Brain microvascular endothelial cell (primary cell): ENCODE results near the gene CFL2.

Experiments used
- DNase-seq: peaks from one replicate; pipeline ENCODE4 v3.0.0-alpha.2; 2020
- H3K27ac ChIP-seq: fragments of 250-450 bp; sonication (Bioruptor Pico); 2 replicates; pipeline ENCODE4 v1.5.1; 2020; ENCODE audit warnings: mild to moderate bottlenecking, moderate library complexity
- H3K27me3 ChIP-seq: fragments of 250-450 bp; sonication (Bioruptor Pico); replicated peaks from 2 replicates; pipeline ENCODE4 v1.5.1; 2020; ENCODE audit warnings: mild to moderate bottlenecking
- H3K36me3 ChIP-seq: fragments of 250-450 bp; sonication (Bioruptor Pico); replicated peaks from 2 replicates; pipeline ENCODE4 v1.5.1; 2020; ENCODE audit warnings: mild to moderate bottlenecking
- H3K4me3 ChIP-seq: 2 replicates; pipeline ENCODE4 v1.5.1; 2011; ENCODE audit warnings: low read depth, mild to moderate bottlenecking, control low read depth, low read length, moderate library complexity
- in situ Hi-C: cut with HindIII; loops from 2 replicates; pipeline ENCODE4 v1.10.0; 2017; ENCODE audit warnings: low sequenced_read_pairs, low pct_ligation_motif_present
- TF ChIP-seq, protein P1 (sequence below): IDR thresholded peaks from 2 replicates; pipeline ENCODE4 v1.5.1; 2011; ENCODE audit warnings: low read depth, mild to moderate bottlenecking, moderate library complexity, low read length, control low read depth, inconsistent platforms; ENCODE audit errors: missing control alignments

Gene CFL2

DNA sequence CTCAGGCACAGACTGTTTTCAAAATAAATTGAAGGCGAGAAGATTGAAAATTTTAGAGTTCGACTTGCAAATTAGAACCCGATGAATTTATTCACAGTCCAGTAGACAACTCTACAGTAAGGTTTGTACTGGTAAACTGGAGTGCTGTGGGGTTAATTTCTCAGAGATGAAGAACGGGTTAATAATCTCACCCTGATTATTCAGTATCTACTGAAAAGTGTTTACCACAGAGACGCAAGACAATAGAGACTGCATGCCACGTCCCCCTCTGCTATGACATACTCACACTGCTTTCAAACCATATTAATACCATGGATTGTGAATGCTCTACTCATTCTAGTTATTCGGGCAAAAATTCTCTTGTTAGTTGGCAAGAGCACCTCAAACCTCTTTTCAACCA, 36.1 kb downstream of the CFL2 start:
- TF ChIP-seq, protein P1, sequence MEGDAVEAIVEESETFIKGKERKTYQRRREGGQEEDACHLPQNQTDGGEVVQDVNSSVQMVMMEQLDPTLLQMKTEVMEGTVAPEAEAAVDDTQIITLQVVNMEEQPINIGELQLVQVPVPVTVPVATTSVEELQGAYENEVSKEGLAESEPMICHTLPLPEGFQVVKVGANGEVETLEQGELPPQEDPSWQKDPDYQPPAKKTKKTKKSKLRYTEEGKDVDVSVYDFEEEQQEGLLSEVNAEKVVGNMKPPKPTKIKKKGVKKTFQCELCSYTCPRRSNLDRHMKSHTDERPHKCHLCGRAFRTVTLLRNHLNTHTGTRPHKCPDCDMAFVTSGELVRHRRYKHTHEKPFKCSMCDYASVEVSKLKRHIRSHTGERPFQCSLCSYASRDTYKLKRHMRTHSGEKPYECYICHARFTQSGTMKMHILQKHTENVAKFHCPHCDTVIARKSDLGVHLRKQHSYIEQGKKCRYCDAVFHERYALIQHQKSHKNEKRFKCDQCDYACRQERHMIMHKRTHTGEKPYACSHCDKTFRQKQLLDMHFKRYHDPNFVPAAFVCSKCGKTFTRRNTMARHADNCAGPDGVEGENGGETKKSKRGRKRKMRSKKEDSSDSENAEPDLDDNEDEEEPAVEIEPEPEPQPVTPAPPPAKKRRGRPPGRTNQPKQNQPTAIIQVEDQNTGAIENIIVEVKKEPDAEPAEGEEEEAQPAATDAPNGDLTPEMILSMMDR: no peak

DNA sequence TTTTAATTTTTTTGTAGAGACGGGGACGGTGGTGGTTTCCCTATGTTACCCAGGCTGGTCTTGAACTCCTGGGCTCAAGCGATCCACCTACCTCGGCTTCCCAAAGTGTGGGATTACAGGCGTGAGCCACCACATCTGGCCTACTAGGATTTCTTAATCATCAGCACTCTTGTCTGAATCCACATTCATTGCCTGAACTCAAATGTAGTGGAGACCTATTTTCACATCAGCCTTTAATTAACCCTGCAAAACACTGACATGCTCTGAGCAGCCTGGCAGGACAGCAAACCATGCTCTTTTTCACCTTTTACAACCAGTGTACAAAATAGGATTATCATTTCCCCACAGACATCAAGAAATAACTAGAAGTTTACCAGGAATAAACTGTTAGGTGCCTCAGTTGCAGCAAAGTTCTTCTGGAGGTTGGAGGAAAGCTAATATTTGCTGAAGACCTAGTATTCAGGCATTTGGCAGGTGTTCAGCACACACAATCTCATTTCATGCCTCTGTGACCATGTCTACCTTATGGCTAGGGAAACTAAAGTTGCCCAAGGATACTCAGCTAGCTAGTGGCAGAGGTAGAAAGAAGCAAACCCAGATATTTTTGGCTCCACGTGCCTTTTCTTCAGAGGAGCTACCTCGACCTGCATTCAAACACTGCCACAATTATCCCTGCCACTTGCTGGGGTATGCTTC, 37.7 kb downstream of the CFL2 start:
- Histone ChIP-seq H3K4me3 (no peak overlapping the region), H3K27me3 (no peaks in the 10 kb centered on the region), H3K27ac (no peak overlapping the region), H3K36me3 (no peaks in the 10 kb centered on the region)
- in situ Hi-C loops: no loop called here
- no peak for DNase-seq
- TF ChIP-seq, protein P1: no peak

More for the DNA sequence above, 36.1 kb downstream of the CFL2 start:
- peak overlapping the region; percentile 78 for H3K27ac ChIP-seq
- no peak overlapping the region for H3K4me3 ChIP-seq
- DNase-seq: peak; percentile 33
- H3K27me3 ChIP-seq: no peaks in the 10 kb centered on the region
- in situ Hi-C loops: no loop called here
- no peaks in the 10 kb centered on the region for H3K36me3 ChIP-seq

DNA sequence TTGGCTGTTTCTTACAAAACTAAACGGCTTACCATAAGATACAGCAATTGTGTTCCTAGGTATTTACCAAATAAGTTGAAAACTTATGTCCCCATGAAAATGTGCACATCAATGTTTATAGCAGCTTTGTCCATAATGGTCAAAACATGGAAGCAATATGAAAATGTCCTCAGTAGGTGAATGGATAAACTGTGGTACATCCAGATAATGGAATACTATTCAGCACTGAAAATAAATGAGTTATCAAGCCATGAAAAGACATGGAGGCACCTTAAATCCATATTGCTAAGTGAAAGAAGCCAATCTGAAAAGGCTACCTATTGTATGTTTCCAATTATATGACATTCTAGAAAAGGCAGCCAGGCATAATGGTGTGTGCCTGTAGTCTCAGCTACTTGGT, 40.7 kb downstream of the CFL2 start:
- Histone ChIP-seq H3K27me3 (no peaks in the 10 kb centered on the region), H3K27ac (no peak overlapping the region), H3K36me3 (no peaks in the 10 kb centered on the region), H3K4me3 (no peak overlapping the region)
- TF ChIP-seq, protein P1: no peak
- no peak for DNase-seq
- in situ Hi-C loops: no loop called here

DNA sequence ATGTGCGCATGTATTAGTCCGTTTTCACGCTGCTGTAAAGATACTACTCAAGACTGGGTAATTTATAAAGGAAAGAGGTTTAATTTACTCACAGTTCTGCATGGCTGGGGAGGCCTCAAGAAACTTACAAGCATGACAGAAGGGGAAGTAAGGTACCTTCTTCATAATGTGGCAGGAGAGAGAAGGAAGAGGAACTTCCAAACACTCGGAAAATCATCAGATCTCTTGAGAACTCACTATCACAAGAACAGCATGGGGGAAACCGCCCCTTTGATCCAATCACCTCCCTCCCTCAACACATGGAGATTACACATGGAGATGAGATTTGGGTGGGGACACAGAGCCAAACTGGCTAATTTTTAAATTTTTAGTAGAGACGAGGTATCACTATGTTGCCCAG, 42.7 kb downstream of the CFL2 start:
- Histone ChIP-seq H3K27me3 (no peaks in the 10 kb centered on the region), H3K36me3 (no peaks in the 10 kb centered on the region), H3K4me3 (no peak overlapping the region), H3K27ac (no peak overlapping the region)
- TF ChIP-seq, protein P1: no peak
- in situ Hi-C loops: no loop called here
- DNase-seq: no peak

DNA sequence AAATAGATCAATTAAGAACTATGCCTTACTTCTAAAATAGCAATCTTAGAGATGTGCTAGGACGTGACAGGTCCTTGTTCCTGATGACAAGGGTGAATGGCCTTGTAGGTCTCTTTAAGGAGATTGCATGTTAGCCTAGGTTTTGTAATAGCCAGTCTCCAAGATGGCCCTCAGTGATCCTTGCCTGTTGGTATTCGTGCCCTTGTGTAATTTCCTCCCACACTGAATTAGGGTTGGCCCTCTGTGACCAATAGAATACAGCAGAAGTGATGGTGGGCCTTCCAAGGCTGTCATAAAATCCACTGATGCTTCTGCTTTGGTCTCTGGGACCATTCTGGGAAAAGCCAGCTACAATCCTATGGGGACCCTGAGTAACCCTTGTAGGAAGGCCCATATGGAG, 46.3 kb downstream of the CFL2 start:
- H3K4me3 ChIP-seq: no peak overlapping the region
- TF ChIP-seq, protein P1: no peak
- H3K36me3 ChIP-seq: no peaks in the 10 kb centered on the region
- in situ Hi-C loops: no loop called here
- H3K27me3 ChIP-seq: no peaks in the 10 kb centered on the region
- H3K27ac ChIP-seq: no peak overlapping the region
- no peak for DNase-seq

DNA sequence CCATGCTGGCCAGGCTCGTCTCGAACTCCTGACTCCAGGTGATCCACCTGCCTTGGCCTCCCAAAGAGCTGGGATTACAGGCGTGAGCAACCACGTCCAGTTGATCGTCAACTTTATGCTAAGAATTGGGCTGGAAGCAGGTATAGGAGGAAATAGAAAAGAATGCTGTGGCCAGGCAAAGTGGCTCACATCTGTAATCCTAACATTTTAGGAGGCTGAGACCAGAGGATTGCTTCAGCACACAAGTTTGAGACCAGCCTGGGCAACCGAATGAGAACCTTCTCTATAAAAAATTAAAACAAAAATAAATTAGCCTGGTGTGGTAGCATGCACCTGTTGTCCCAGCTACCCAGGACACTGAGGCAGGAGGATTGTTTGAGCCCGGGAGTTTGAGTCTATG, 47.4 kb downstream of the CFL2 start:
- Histone ChIP-seq H3K27ac (no peak overlapping the region), H3K27me3 (no peaks in the 10 kb centered on the region), H3K4me3 (no peak overlapping the region), H3K36me3 (no peaks in the 10 kb centered on the region)
- DNase-seq: no peak
- in situ Hi-C loops: no loop called here
- TF ChIP-seq, protein P1: no peak
